GM12878 (cell line): Measurements from ENCODE around the gene RIT2. TPM values are rescaled to one million over a fixed set of nuclear protein-coding genes. Genes with fewer than 3 reads are reported as not detected.

ENCODE experiments used
- ATAC-seq: fragments of 200-7000 bp; cut with Tn5 transposase; 3 replicates; pipeline ENCODE4 v1.9.1; 2020; ENCODE audit warnings: mild to moderate bottlenecking, moderate library complexity
- BruUV-seq: library from RNA; stranded (reverse); fragments of 400-500 nt; replicated peaks from 2 replicates; lab custom pipeline; 2021; lab: Mats Ljungman, UMichigan
- CTCF ChIA-PET: fragments of 300-600 bp; sonication (Branson Sonifier 250); formaldehyde crosslinking; extraction: SDS; loops from one replicate; lab custom pipeline; 2021; ENCODE audit warnings: inconsistent platforms; lab: Yijun Ruan, JAX
- POLR2A ChIA-PET: fragments of 350-600 bp; formaldehyde crosslinking; extraction: SDS; loops from one replicate; lab custom pipeline; 2021; ENCODE audit warnings: inconsistent platforms; lab: Charles Lee
- RAD21 ChIA-PET: fragments of 300-600 bp; sonication (Branson Sonifier 250); formaldehyde crosslinking; loops from one replicate; lab custom pipeline; 2023; ENCODE audit warnings: antibody characterized with exemption; ENCODE audit not compliant: unreplicated experiment; lab: Charles Lee
- SMC1A ChIA-PET: fragments of 300-600 bp; sonication (Branson Sonifier 250); formaldehyde crosslinking; loops from one replicate; lab custom pipeline; 2023; ENCODE audit not compliant: unreplicated experiment, uncharacterized antibody; lab: Charles Lee
- DNase-seq: peaks from one replicate; pipeline ENCODE4 v3.0.0-alpha.2; 2011; ENCODE audit warnings: low read depth, low spot score
- FAIRE-seq: peaks from 3 replicates; lab custom pipeline; 2011; peaks lifted over from hg19 to GRCh38; lab: Jason Lieb, UNC
- H2AFZ ChIP-seq: 2 replicates; pipeline ENCODE4 v1.6.0; 2011; ENCODE audit warnings: low read depth, low read length, control low read depth; ENCODE audit not compliant: control insufficient read depth
- H3K27ac ChIP-seq: 2 replicates; pipeline ENCODE4 v1.5.1; 2011; ENCODE audit warnings: control low read depth; ENCODE audit not compliant: control insufficient read depth, insufficient read depth
- H3K27me3 ChIP-seq, 2 experiments: replicated peaks in 1 of 2; 2 replicates each; pipeline versions ENCODE4 v1.6.0 to v1.6.1; 2011; ENCODE audit warnings: low read length in 1 of 2; ENCODE audit not compliant: control insufficient read depth in 2 of 2, insufficient read depth in 2 of 2
- H3K36me3 ChIP-seq, 2 experiments: 2 replicates each; pipeline ENCODE4 v1.5.1; 2011; ENCODE audit warnings: low read length in 1 of 2; ENCODE audit not compliant: control insufficient read depth in 2 of 2, insufficient read depth in 2 of 2
- H3K4me1 ChIP-seq: 2 replicates; pipeline ENCODE4 v1.6.1; 2011; ENCODE audit warnings: mild to moderate bottlenecking, low read length, moderate library complexity, mixed read lengths; ENCODE audit not compliant: control insufficient read depth, insufficient read depth
- H3K4me2 ChIP-seq: 2 replicates; pipeline ENCODE4 v1.6.0; 2011; ENCODE audit warnings: control low read depth; ENCODE audit not compliant: control insufficient read depth, insufficient read depth
- H3K4me3 ChIP-seq: fragments of 200-600 bp; sonication (generic); 2 replicates; pipeline ENCODE4 v1.5.1; 2016
- H3K79me2 ChIP-seq: 2 replicates; pipeline ENCODE4 v1.6.0; 2011; ENCODE audit warnings: low read length; ENCODE audit not compliant: control insufficient read depth, insufficient read depth
- H3K9ac ChIP-seq: 2 replicates; pipeline ENCODE4 v1.8.0; 2011; ENCODE audit warnings: low read length, control low read depth, mixed read lengths; ENCODE audit not compliant: control insufficient read depth, insufficient read depth
- H3K9me3 ChIP-seq: replicated peaks from 3 replicates; pipeline ENCODE4 v1.5.1; 2011; ENCODE audit warnings: mild to moderate bottlenecking, low read length; ENCODE audit not compliant: control insufficient read depth, insufficient read depth
- H4K20me1 ChIP-seq: 2 replicates; pipeline ENCODE4 v1.6.0; 2011; ENCODE audit not compliant: control insufficient read depth, insufficient read depth
- ASH2L ChIP-seq: fragments of 300-600, 200-600 bp; sonication (generic); IDR thresholded peaks from 2 replicates; pipeline ENCODE4 v1.6.1; 2017; ENCODE audit warnings: low read depth, mild to moderate bottlenecking, borderline replicate concordance
- ATF3 ChIP-seq: IDR thresholded peaks from 2 replicates; pipeline ENCODE4 v1.6.1; 2011; ENCODE audit warnings: low read depth, mild to moderate bottlenecking, low read length, moderate library complexity, borderline replicate concordance; ENCODE audit errors: extremely low read depth
- BRCA1 ChIP-seq: IDR thresholded peaks from 2 replicates; pipeline ENCODE4 v1.6.1; 2011; ENCODE audit warnings: low read depth, low read length, improper control_type of control experiment
- EZH2 ChIP-seq: IDR thresholded peaks from 2 replicates; pipeline ENCODE4 v1.6.1; 2012; ENCODE audit warnings: low read depth, mild to moderate bottlenecking, control low read depth, inconsistent platforms, low read length, borderline replicate concordance; ENCODE audit not compliant: control insufficient read depth
- IRF3 ChIP-seq: fragments of 450-650 bp; IDR thresholded peaks from 2 replicates; pipeline ENCODE4 v1.6.1; 2014; ENCODE audit warnings: mild to moderate bottlenecking
- JUNB ChIP-seq: IDR thresholded peaks from 2 replicates; pipeline ENCODE4 v1.6.1; 2016; ENCODE audit warnings: antibody characterized with exemption, mild to moderate bottlenecking
- LARP7 ChIP-seq: fragments of 450-650 bp; IDR thresholded peaks from 2 replicates; pipeline ENCODE4 v1.6.1; 2017; ENCODE audit warnings: mild to moderate bottlenecking
- MYC ChIP-seq: IDR thresholded peaks from 2 replicates; pipeline ENCODE4 v1.6.1; 2011; ENCODE audit warnings: mild to moderate bottlenecking, low read length, moderate library complexity, inconsistent platforms; ENCODE audit not compliant: insufficient read depth, insufficient replicate concordance, insufficient read length, severe bottlenecking
- PAX5 ChIP-seq: IDR thresholded peaks from 2 replicates; pipeline ENCODE4 v1.6.1; 2011; ENCODE audit warnings: low read depth, low read length, borderline replicate concordance
- PKNOX1 ChIP-seq: fragments of 450-650 bp; IDR thresholded peaks from 2 replicates; pipeline ENCODE4 v1.6.1; 2016; ENCODE audit warnings: mild to moderate bottlenecking
- SKIL ChIP-seq: fragments of 450-650 bp; IDR thresholded peaks from 2 replicates; pipeline ENCODE4 v1.6.1; 2017; ENCODE audit warnings: mild to moderate bottlenecking, low read depth, inconsistent platforms; ENCODE audit not compliant: poor library complexity, severe bottlenecking
- SREBF1 ChIP-seq: IDR thresholded peaks from 2 replicates; pipeline ENCODE4 v1.6.1; 2012; ENCODE audit warnings: mild to moderate bottlenecking, low read length
- ZNF622 ChIP-seq: fragments of 450-650 bp; IDR thresholded peaks from 2 replicates; pipeline ENCODE4 v1.6.1; 2017; ENCODE audit warnings: mild to moderate bottlenecking, inconsistent platforms
- WGBS: methylation state at CpG from one replicate; pipeline ENCODE4 v1.1.6; 2016; ENCODE audit warnings: low lambda C conversion rate; ENCODE audit not compliant: insufficient replicate concordance, insufficient coverage; ENCODE audit errors: missing lambda C conversion rate; 5-methylcytosine and 5-hydroxymethylcytosine counted together
- in situ Hi-C: fragments of 300-500 bp; cut with MboI; formaldehyde crosslinking; loops from 9 replicates; pipeline ENCODE4 v1.14.3; 2018; ENCODE audit warnings: mixed read lengths
- intact Hi-C: fragments of 100-400 bp; cut with micrococcal nuclease; formaldehyde crosslinking; loops from one replicate; pipeline ENCODE4 v1.14.2; 2022; ENCODE audit not compliant: unreplicated experiment
- polyA plus RNA-seq, 11 experiments: library from polyadenylated mRNA; depleted of rRNA in 4 of 11; unstranded in 6 of 11; stranded (reverse) in 5 of 11; fragments of >200 nt; fragmentation: Nextera tagmentation in 4 of 11; fragmentation: Illumina TruSeq in 1 of 11; extraction: Ambion mirVana in 4 of 11; extraction: Trizol in 1 of 11; gene quantifications; 1 replicate in 1 of 11; 2 replicates in 10 of 11; pipeline versions ENCODE4 v1.2.1 to v1.2.3, GENCODE V29; 2011 to 2016; ENCODE audit warnings: inconsistent platforms in 2 of 11, missing spikeins in 2 of 11, low read depth in 1 of 11
- total RNA-seq, 4 experiments: library from RNA; depleted of rRNA in 3 of 4; stranded (reverse); fragments of >200 nt in 3 of 4; fragmentation: Illumina TruSeq in 1 of 4; extraction: Trizol in 1 of 4; gene quantifications; 2 replicates each; pipeline versions ENCODE4 v1.2.1 to v1.2.3, GENCODE V29; 2013 to 2021

The RIT2 gene
- total and polyA plus RNA-seq, 10 of the 15 experiments (the other 5 are each of a cell fraction or from before 2014, with no cell fraction given) = not detected

DNA sequence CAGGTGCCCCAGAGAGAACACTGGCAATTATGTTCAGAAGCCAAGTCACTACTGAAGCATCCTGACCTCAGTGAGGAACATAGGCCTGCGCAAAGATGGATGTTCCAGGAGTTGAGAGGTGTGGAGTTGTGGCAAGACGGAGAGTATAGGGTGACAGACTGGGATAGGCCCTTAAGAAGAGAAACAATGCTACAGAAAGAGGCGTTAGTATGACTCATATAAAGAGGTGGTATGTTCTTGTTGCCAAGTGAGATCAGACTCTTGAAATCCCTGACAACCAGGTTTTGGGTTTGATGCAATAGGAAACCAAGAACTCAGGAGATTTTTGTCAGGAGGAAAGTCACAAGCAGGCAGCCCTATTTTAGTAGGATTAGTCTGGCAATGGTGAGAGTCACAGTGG is 185.6 kb downstream of the RIT2 start:
- ChIA-PET POLR2A (no interaction called here), CTCF (no interaction called here), RAD21 (no interaction called here)
- H3K27ac ChIP-seq = no peak overlapping the region
- no peaks in the 10 kb centered on the region for H4K20me1 ChIP-seq
- DNase-seq (no peak), ATAC-seq (peak; percentile 55)
- no peak overlapping the region for H2AFZ ChIP-seq
- no peaks in the 10 kb centered on the region for H3K79me2 ChIP-seq
- no peaks in the 10 kb centered on the region for H3K27me3 ChIP-seq
- no peak overlapping the region for H3K4me2 ChIP-seq
- in situ Hi-C loops = no loop called here
- no TSS peak for BruUV-seq
- TF ChIP-seq BRCA1 (no peak), ASH2L (no peak), JUNB (0 out of 2 replicates have a peak, but pooled peaks have one; percentile 16), PAX5 (no peak)
- TF ChIP-seq, all 136 proteins: peak for 1
- no peaks in the 10 kb centered on the region for H3K36me3 ChIP-seq
- FAIRE-seq = no peak
- no peaks in the 10 kb centered on the region for H3K4me1 ChIP-seq
- 55% methylated on average over 3 of the region's 3 CpGs for WGBS
- SMC1A ChIA-PET = no interaction called here
- H3K9me3 ChIP-seq = no peaks in the 10 kb centered on the region
- no peak overlapping the region for H3K9ac ChIP-seq
- intact Hi-C loops = no loop called here
- no peak overlapping the region for H3K4me3 ChIP-seq

- no peak for ATAC-seq
- FAIRE-seq = no peak
- POLR2A ChIA-PET = no interaction called here
- TF ChIP-seq ATF3 = no peak
- TF ChIP-seq MYC = no peak
- no peak for TF ChIP-seq SKIL
- TF ChIP-seq PKNOX1 = no peak
- no peak for TF ChIP-seq IRF3
- no peak for TF ChIP-seq EZH2
- no peak for TF ChIP-seq SREBF1
- TF ChIP-seq ZNF622 = no peak
- no peak for TF ChIP-seq LARP7
Observed at GRCh38 chr18:42929181-42929580, 186.3 kb downstream of the RIT2 start.

More at GRCh38 chr18:42929181-42929580, 186.3 kb downstream of the RIT2 start:
- Histone ChIP-seq H3K4me1 (no peaks in the 10 kb centered on the region), H3K36me3 (no peaks in the 10 kb centered on the region), H3K9ac (no peak overlapping the region), H3K27ac (no peak overlapping the region), H3K27me3 (no peaks in the 10 kb centered on the region), H3K9me3 (no peaks in the 10 kb centered on the region), H3K4me2 (no peak overlapping the region), H3K79me2 (no peaks in the 10 kb centered on the region), H3K4me3 (no peak overlapping the region), H4K20me1 (no peaks in the 10 kb centered on the region), H2AFZ (no peak overlapping the region)
- ChIA-PET SMC1A (no interaction called here), CTCF (no interaction called here), RAD21 (no interaction called here)
- 88% methylated on average over 1 of the region's 1 CpG for WGBS
- in situ Hi-C loops (no loop called here), intact Hi-C loops (no loop called here)
- DNase-seq = no peak
- BruUV-seq = no TSS peak
